K562 (cell line): ENCODE measurements around the gene SGSM2. TPM values are rescaled to one million over a fixed set of nuclear protein-coding genes. Genes with fewer than 3 reads are reported as not detected.

ENCODE experiments used
- ATAC-seq: fragments of 200-7000 bp; cut with Tn5 transposase; 3 replicates; pipeline ENCODE4 v1.9.1; 2020; ENCODE audit warnings: moderate library complexity
- BruUV-seq: library from RNA; stranded (reverse); fragments of 400-500 nt; replicated peaks from 2 replicates; lab custom pipeline; 2021; lab: Mats Ljungman, UMichigan
- CTCF ChIA-PET: fragments of 300-600 bp; formaldehyde crosslinking; extraction: SDS; loops from one replicate; lab custom pipeline; 2021; ENCODE audit warnings: low intra/inter-chr PET ratio; lab: Yijun Ruan, JAX
- POLR2A ChIA-PET: fragments of 300-600, 350-650 bp; sonication (Branson Sonifier 250); formaldehyde crosslinking; extraction: SDS; loops from one replicate; lab custom pipeline; 2021; ENCODE audit warnings: antibody characterized with exemption, inconsistent platforms; lab: Yijun Ruan, JAX
- DNase-seq, 4 experiments: peaks; one replicate each; pipeline versions ENCODE4 v3.0.0 to v3.0.0-alpha.2; 2011 to 2018; ENCODE audit warnings: low spot score in 3 of 4, mixed read lengths in 3 of 4; ENCODE audit errors: extremely low read depth in 1 of 4
- FAIRE-seq: peaks from 2 replicates; lab custom pipeline; 2011; peaks lifted over from hg19 to GRCh38; lab: Jason Lieb, UNC
- H2AFZ ChIP-seq: 2 replicates; pipeline ENCODE4 v1.6.0; 2011; ENCODE audit warnings: low read depth, low read length, control low read depth, inconsistent platforms
- H3K27ac ChIP-seq: fragments of 200-600 bp; 3 replicates; pipeline ENCODE4 v1.8.0; 2011; ENCODE audit warnings: low read depth, mild to moderate bottlenecking, control low read depth, inconsistent platforms, low read length, moderate library complexity, mixed read lengths; ENCODE audit errors: extremely low read depth
- H3K27me3 ChIP-seq, 2 experiments: fragments of 300-600 bp in 1 of 2; 2 replicates in 1 of 2; 3 replicates in 1 of 2; pipeline versions ENCODE4 v1.6.0 to v1.8.0; 2011; ENCODE audit warnings: inconsistent platforms in 2 of 2, low read length in 2 of 2, mild to moderate bottlenecking in 1 of 2, mixed read lengths in 1 of 2, moderate library complexity in 1 of 2; ENCODE audit not compliant: control insufficient read depth in 2 of 2, insufficient read depth in 2 of 2
- H3K36me3 ChIP-seq: fragments of 300-600 bp; 3 replicates; pipeline ENCODE4 v1.8.0; 2011; ENCODE audit warnings: mild to moderate bottlenecking, low read length, inconsistent platforms; ENCODE audit not compliant: control insufficient read depth, insufficient read depth
- H3K4me1 ChIP-seq, 2 experiments: fragments of 200-600 bp in 1 of 2; replicated peaks in 1 of 2; 2 replicates in 1 of 2; 3 replicates in 1 of 2; pipeline versions ENCODE4 v1.5.1 to v1.8.0; 2011; ENCODE audit warnings: inconsistent platforms in 2 of 2, low read length in 2 of 2, mild to moderate bottlenecking in 1 of 2, mixed read lengths in 1 of 2, moderate library complexity in 1 of 2; ENCODE audit not compliant: control insufficient read depth in 2 of 2, insufficient read depth in 2 of 2
- H3K4me2 ChIP-seq: 2 replicates; pipeline ENCODE4 v1.6.1; 2011; ENCODE audit warnings: low read length, control low read depth, inconsistent platforms, mixed read lengths; ENCODE audit not compliant: insufficient read depth
- H3K4me3 ChIP-seq: fragments of 200-600 bp; sonication (generic), shearing (Covaris generic); 2 replicates; pipeline ENCODE4 v1.5.1; 2016; ENCODE audit warnings: control low read depth, inconsistent platforms
- H3K79me2 ChIP-seq: fragments of 200-600 bp; 3 replicates; pipeline ENCODE4 v1.8.0; 2011; ENCODE audit warnings: low read length, inconsistent platforms; ENCODE audit not compliant: control insufficient read depth, insufficient read depth
- H3K9ac ChIP-seq, 2 experiments: 2 replicates each; pipeline versions ENCODE4 v1.6.0 to v1.6.1; 2011; ENCODE audit warnings: low read depth in 2 of 2, low read length in 2 of 2, control low read depth in 1 of 2, inconsistent platforms in 1 of 2, mild to moderate bottlenecking in 1 of 2, mixed read lengths in 1 of 2; ENCODE audit not compliant: insufficient read depth in 1 of 2
- H3K9me1 ChIP-seq: one replicate; pipeline ENCODE4 v1.6.0; 2011; ENCODE audit warnings: inconsistent platforms, mild to moderate bottlenecking, low read length, moderate library complexity; ENCODE audit not compliant: control insufficient read depth, insufficient read depth
- H3K9me3 ChIP-seq: replicated peaks from 2 replicates; pipeline ENCODE4 v1.5.1; 2011; ENCODE audit warnings: low read depth, low read length, inconsistent platforms; ENCODE audit not compliant: control insufficient read depth, insufficient read depth
- H4K20me1 ChIP-seq: replicated peaks from 2 replicates; pipeline ENCODE4 v1.6.1; 2011; ENCODE audit warnings: low read length, inconsistent platforms, mixed read lengths; ENCODE audit not compliant: control insufficient read depth, insufficient read depth
- CBFA2T2 ChIP-seq: fragments of 450-650 bp; conservative IDR thresholded peaks from 2 replicates; pipeline ENCODE4 v1.6.1; 2017; ENCODE audit warnings: mild to moderate bottlenecking
- EHMT2 ChIP-seq: fragments of 450-650 bp; IDR thresholded peaks from 2 replicates; pipeline ENCODE4 v1.6.1; 2018; ENCODE audit warnings: antibody characterized with exemption
- NR2F6 ChIP-seq: fragments of 450-650 bp; formaldehyde crosslinking; IDR thresholded peaks from 2 replicates; pipeline ENCODE4 v1.4.0; 2020; ENCODE audit warnings: mild to moderate bottlenecking
- REST ChIP-seq, 2 experiments: fragments of 450-650 bp; formaldehyde crosslinking in 1 of 2; IDR thresholded peaks; 2 replicates each; pipeline versions ENCODE4 v1.4.0 to v1.6.1; 2014 to 2020; ENCODE audit warnings: mild to moderate bottlenecking in 2 of 2, borderline replicate concordance in 1 of 2, low read depth in 1 of 2
- SMARCB1 ChIP-seq: IDR thresholded peaks from 2 replicates; pipeline ENCODE4 v1.6.1; 2011; ENCODE audit warnings: improper control_type of control experiment, low read depth; ENCODE audit not compliant: insufficient read length
- STAG1 ChIP-seq: sonication (generic); formaldehyde crosslinking; IDR thresholded peaks from 2 replicates; pipeline ENCODE4 v1.5.0; 2020; ENCODE audit warnings: missing genetic modification reagents, borderline replicate concordance
- ZNF436 ChIP-seq: fragments of 250-450, 450-650 bp; sonication (Bioruptor Pico); formaldehyde crosslinking; IDR thresholded peaks from 2 replicates; pipeline ENCODE4 v1.7.0; 2020; ENCODE audit warnings: mild to moderate bottlenecking
- ZNF507 ChIP-seq: conservative IDR thresholded peaks from 2 replicates; pipeline ENCODE4 v1.6.1; 2017; ENCODE audit warnings: missing genetic modification characterization, missing compliant biosample characterization
- ZNF764 ChIP-seq: fragments of 250-450 bp; sonication (Bioruptor Pico); IDR thresholded peaks from 2 replicates; pipeline ENCODE4 v1.4.0; 2020; ENCODE audit warnings: low read depth, mild to moderate bottlenecking, moderate library complexity
- WGBS: fragments of 100-300 bp; shearing (Covaris generic); methylation state at CpG from one replicate; pipeline ENCODE4 v1.1.6; 2016; ENCODE audit warnings: low coverage, mixed read lengths; ENCODE audit not compliant: insufficient coverage; ENCODE audit errors: missing lambda C conversion rate; 5-methylcytosine and 5-hydroxymethylcytosine counted together
- in situ Hi-C: fragments of 300-500 bp; cut with MboI; formaldehyde crosslinking; loops from 4 replicates; pipeline ENCODE4 v1.15.0; 2018; ENCODE audit warnings: inconsistent platforms, mixed read lengths
- intact Hi-C: fragments of 100-400 bp; cut with micrococcal nuclease; formaldehyde crosslinking; loops from 2 replicates; pipeline ENCODE4 v1.14.2; 2022
- polyA plus RNA-seq, 8 experiments: library from polyadenylated mRNA; depleted of rRNA in 4 of 8; stranded (reverse) in 5 of 8; unstranded in 3 of 8; fragments of >200 nt; fragmentation: Nextera tagmentation in 2 of 8; fragmentation: Illumina TruSeq in 1 of 8; extraction: Ambion mirVana in 2 of 8; extraction: Trizol in 1 of 8; gene quantifications; 2 replicates each; pipeline versions ENCODE4 v1.2.1 to v1.2.3, GENCODE V29; 2011 to 2014; ENCODE audit warnings: inconsistent platforms in 1 of 8, missing spikeins in 1 of 8
- total RNA-seq, 7 experiments: library from RNA; depleted of rRNA in 6 of 7; stranded (reverse); fragments of >200 nt in 6 of 7; fragmentation: Illumina TruSeq in 2 of 7; extraction: Trizol in 2 of 7; gene quantifications; 2 replicates each; pipeline versions ENCODE4 v1.2.1 to v1.2.3, GENCODE V29; 2011 to 2021; ENCODE audit warnings: low replicate concordance in 1 of 7
- TF ChIP-seq, protein P1 (sequence below): IDR thresholded peaks from 2 replicates; pipeline ENCODE4 v1.6.1; 2014; ENCODE audit warnings: antibody characterized with exemption

The SGSM2 gene
- total and polyA plus RNA-seq, 9 of the 15 experiments (the other 6 are each of a cell fraction or from before 2014, with no cell fraction given): 0.20 to 26.3 (median 14.8) TPM

- TF ChIP-seq NR2F6: no peak
- no peak for TF ChIP-seq ZNF436 (CRISPR knock-in tag)
- no peak for TF ChIP-seq ZNF507 (tag)
- TF ChIP-seq, protein P1, sequence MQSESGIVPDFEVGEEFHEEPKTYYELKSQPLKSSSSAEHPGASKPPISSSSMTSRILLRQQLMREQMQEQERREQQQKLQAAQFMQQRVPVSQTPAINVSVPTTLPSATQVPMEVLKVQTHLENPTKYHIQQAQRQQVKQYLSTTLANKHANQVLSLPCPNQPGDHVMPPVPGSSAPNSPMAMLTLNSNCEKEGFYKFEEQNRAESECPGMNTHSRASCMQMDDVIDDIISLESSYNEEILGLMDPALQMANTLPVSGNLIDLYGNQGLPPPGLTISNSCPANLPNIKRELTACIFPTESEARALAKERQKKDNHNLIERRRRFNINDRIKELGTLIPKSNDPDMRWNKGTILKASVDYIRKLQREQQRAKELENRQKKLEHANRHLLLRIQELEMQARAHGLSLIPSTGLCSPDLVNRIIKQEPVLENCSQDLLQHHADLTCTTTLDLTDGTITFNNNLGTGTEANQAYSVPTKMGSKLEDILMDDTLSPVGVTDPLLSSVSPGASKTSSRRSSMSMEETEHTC: no peak
- TF ChIP-seq EHMT2: no peak
- no peak for TF ChIP-seq CBFA2T2
- no peak for TF ChIP-seq ZNF764
- no peak for TF ChIP-seq REST (IDR thresholded peaks at IDR 0.05; ENCODE audit: borderline replicate concordance)
- TF ChIP-seq REST (CRISPR knock-in tag; IDR thresholded peaks at IDR 0.05; ENCODE audit: low read depth): no peak
- no peak for TF ChIP-seq STAG1 (CRISPR knock-in tag)
- no peak for TF ChIP-seq SMARCB1
- ChIA-PET POLR2A (interaction anchor here (0.7 to 2.2 kb wide), 5 partner anchors 11 to 36 kb away, joined by 3 to 7 read pairs (median 6); no protein-coding TSS in a partner anchor), CTCF (no interaction called here)
- DNase-seq (no peak), FAIRE-seq (no peak), ATAC-seq (no peak)
- no peak overlapping the region for H2AFZ ChIP-seq
- H3K9me1 ChIP-seq: no peaks in the 10 kb centered on the region
- H3K27me3 ChIP-seq: no peaks in the 10 kb centered on the region
- BruUV-seq: no TSS peak
- no peaks in the 10 kb centered on the region for H3K79me2 ChIP-seq
- WGBS: 86% methylated on average over 3 of the region's 3 CpGs
- H3K4me3 ChIP-seq: no peak overlapping the region
- in situ Hi-C loops: no loop called here
- H3K4me1 ChIP-seq: peaks cover 0 to 7% of the 10 kb centered on the region in 2 experiments; a peak in 3 of 5 replicates
- intact Hi-C loops: no loop called here
- H3K9me3 ChIP-seq: no peaks in the 10 kb centered on the region
- H3K36me3 ChIP-seq: peaks cover 2% of the 10 kb centered on the region; the same call in 1 of the 3 replicates
- H3K27ac ChIP-seq: no peak overlapping the region
- H4K20me1 ChIP-seq: no peaks in the 10 kb centered on the region
- no peak overlapping the region for H3K9ac ChIP-seq
- H3K4me2 ChIP-seq: no peak overlapping the region
Observed at GRCh38 chr17:2317796-2318195, 19.5 kb upstream of the SGSM2 start.
